GM12878 (cell line): ENCODE results near the gene CLSTN2.

Experiments used
- BCL3 ChIP-seq: IDR thresholded peaks from 2 replicates; pipeline ENCODE4 v1.6.1; 2011; ENCODE audit warnings: borderline replicate concordance, low read depth, mild to moderate bottlenecking, moderate library complexity, low read length; ENCODE audit not compliant: insufficient read depth, poor library complexity, severe bottlenecking
- CEBPB ChIP-seq, 2 experiments: fragments of 150-350 bp in 1 of 2; IDR thresholded peaks; 2 replicates each; pipeline ENCODE4 v1.6.1; 2012 to 2014; ENCODE audit warnings: low read depth in 2 of 2, low read length in 2 of 2, borderline replicate concordance in 1 of 2, inconsistent platforms in 1 of 2
- EED ChIP-seq: sonication (generic); IDR thresholded peaks from 2 replicates; pipeline ENCODE4 v1.6.1; 2016; ENCODE audit warnings: antibody characterized with exemption, low read depth

- TF ChIP-seq BCL3: no peak
- TF ChIP-seq CEBPB (IDR thresholded peaks at IDR 0.05; ENCODE audit: borderline replicate concordance in 1 of 2, low read depth in 2 of 2, low read length in 2 of 2): no peak
- TF ChIP-seq EED: no peak
Observed at GRCh38 chr3:140436421-140436820, 501.4 kb downstream of the CLSTN2 start.
